Epithelial cell of proximal tubule (primary cell): ENCODE results near the gene STARD7. TPM values are rescaled to one million over a fixed set of nuclear protein-coding genes. Genes with fewer than 3 reads are reported as not detected.
"Not testable (repeated sequence)": the region's sequence is repeated elsewhere in the genome, so short reads cannot be mapped to it uniquely, and the experiment has no call there.

Experiments used
- DNase-seq: peaks from one replicate; pipeline ENCODE4 v3.0.0-alpha.2; 2011; ENCODE audit warnings: low read depth
- H3K4me3 ChIP-seq: 2 replicates; pipeline ENCODE4 v1.5.1; 2011; ENCODE audit warnings: low read depth, mild to moderate bottlenecking, low read length
- total RNA-seq: library from RNA; depleted of rRNA; stranded (reverse); fragments of >200 nt; gene quantifications from 2 replicates; pipeline ENCODE4 v1.2.3, GENCODE V29; 2015
- TF ChIP-seq, protein P1 (sequence below): conservative IDR thresholded peaks from 2 replicates; pipeline ENCODE4 v1.5.1; 2012; ENCODE audit warnings: low read depth, mild to moderate bottlenecking, low read length

Gene STARD7
- total RNA-seq, 1 donor from 2014 or later: 99.2 TPM

DNA sequence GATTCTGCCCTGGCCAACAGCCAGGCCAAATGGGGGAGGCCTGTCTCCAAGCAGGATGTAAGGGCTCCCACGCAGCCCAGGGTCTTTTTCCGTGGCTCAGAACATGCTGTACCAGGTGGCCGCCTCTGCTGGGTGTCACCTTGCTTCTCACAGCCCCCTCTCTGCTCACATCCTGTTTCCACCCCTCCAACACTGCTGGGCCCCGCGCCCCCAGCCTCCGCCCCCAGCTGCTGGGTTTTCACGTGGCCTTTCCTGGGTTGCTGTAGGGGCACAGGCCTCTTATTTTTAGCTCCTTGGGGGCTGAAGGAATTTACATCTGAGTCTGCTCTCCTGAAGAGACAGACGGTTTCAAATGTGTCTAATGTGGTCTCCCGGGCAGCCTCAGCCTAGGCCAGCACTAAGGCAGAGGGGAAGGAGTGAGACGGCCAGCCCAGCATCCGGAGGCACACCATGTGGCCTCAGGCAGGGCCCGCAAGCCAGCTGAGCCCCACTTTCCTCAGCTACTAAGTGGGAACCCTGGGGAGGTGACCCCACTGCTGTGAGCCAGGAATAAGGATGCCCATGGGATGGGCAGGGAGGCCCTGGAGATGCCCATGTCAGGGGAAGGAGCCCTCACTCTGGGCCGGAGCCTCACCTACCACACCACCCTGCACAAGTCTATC is 44.7 kb downstream of the STARD7 start:
- no peak overlapping the region for H3K4me3 ChIP-seq
- DNase-seq: no peak
- TF ChIP-seq, protein P1, sequence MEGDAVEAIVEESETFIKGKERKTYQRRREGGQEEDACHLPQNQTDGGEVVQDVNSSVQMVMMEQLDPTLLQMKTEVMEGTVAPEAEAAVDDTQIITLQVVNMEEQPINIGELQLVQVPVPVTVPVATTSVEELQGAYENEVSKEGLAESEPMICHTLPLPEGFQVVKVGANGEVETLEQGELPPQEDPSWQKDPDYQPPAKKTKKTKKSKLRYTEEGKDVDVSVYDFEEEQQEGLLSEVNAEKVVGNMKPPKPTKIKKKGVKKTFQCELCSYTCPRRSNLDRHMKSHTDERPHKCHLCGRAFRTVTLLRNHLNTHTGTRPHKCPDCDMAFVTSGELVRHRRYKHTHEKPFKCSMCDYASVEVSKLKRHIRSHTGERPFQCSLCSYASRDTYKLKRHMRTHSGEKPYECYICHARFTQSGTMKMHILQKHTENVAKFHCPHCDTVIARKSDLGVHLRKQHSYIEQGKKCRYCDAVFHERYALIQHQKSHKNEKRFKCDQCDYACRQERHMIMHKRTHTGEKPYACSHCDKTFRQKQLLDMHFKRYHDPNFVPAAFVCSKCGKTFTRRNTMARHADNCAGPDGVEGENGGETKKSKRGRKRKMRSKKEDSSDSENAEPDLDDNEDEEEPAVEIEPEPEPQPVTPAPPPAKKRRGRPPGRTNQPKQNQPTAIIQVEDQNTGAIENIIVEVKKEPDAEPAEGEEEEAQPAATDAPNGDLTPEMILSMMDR: no peak

DNA sequence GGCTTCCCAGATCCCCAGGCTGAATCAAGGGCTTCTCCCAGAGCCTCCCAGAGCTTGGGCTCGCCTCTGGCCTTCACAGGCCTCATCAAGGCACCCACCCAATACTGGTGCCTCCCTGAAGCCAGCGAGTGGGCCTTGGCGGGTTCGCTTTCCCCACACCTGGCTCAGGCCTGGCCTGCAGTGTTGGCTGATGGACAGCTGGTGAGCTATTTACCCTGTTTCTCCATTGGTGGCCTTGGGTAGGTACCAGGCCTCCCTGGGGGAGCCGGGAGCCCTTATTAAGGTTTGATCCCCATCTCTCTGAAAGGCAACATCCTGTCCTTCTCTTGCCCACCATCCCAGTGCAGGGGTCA is 45.2 kb downstream of the STARD7 start:
- H3K4me3 ChIP-seq: no peak overlapping the region
- no peak for DNase-seq
- TF ChIP-seq, protein P1: no peak

DNA sequence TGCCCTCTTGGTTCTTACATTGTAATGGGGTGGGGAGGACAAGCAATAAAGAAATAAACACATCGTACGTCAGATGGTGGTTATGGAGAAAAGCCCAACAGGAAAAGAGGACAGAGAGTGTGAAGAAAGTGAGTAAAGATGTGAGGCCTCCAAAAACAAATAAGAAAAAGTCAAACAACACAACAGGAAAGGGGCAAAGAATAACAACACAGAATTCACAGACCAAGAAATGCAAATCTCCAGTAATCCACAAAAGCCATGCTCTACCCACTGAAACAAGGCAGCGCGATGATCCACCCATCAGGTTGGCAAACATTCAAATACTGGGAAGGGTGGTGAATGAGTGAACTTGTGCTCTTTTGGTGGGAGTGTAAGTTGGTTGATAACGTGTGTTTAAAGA is 46.7 kb downstream of the STARD7 start:
- DNase-seq: no peak
- no peak overlapping the region for H3K4me3 ChIP-seq
- TF ChIP-seq, protein P1: no peak

DNA sequence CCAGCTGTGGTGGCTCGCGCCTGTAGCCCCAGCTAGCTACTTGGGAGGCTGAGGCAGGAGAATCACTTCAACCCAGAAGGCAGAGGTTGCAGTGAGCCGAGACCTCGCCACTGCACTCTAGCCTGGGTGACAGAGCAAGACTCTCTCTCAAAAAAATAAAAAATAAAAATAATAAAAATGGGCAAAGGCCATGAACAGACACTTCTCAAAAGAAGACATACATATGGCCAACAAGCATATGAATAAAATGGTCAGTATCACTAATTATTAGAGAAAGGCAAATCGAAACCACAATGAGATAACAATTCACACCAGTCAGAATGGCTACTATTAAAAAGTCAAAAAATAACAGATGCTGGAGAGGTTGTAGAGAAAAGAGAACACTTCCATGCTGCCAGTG is 48.3 kb downstream of the STARD7 start:
- not testable (repeated sequence) for DNase-seq

DNA sequence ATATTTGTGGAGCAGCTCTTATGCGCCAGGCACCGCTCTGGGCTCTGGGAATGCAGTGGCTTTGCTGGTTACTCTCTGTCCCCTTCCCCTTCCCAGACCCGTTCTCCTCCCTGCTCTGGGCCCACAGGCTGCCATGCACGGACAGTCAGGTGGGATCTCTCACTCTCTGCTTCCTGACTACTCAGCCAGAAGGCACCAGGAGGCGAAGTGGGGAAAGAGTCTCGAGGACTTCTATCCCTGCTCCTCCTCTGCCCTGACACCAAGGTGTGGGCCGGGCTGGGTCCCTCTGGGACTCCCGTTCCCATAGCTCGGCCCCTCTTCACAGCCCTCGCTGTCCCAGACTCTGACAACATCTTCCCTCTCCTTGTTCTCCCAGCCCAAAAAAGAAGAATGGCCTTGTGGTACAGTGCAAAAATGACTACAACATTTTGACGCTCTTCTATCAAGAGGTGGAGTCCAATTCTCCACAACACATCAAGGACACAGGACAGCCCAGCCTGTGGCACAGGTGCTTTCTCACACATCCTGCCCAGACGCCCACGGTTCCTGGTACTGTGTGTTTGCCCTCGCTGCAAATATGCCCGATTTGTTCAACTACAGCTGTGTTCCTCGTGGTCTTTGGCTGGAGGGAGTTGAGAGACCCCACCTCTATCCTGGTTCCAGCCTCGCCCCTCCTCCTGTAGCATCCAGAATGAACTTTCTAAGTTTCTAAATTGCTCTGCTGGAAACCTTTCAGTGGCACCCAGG is 49.4 kb downstream of the STARD7 start:
- TF ChIP-seq, protein P1: no peak
- DNase-seq: no peak
- H3K4me3 ChIP-seq: no peak overlapping the region

More for the DNA sequence above, 48.3 kb downstream of the STARD7 start:
- not testable (repeated sequence) for H3K4me3 ChIP-seq

DNA sequence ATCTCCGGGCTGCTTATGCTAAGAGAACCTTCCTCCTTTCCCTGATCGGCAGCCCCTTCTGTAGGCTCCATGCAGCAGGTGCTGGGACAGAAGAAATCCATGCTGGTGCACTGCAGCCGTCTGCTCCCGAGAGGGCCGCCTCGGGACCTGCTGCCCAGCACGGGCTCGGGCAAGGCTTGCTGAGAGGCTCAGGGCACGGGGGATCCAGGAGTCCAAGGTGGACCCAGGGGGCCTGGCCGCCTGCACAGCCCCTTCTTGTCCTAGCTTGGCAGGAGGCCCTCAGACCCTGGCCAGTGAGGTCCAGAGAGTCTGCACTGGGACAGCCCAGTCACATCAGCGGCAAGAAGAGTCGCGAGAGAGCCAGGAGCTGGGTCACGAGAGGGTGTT is 50.1 kb downstream of the STARD7 start:
- TF ChIP-seq, protein P1: no peak
- no peak for DNase-seq
- H3K4me3 ChIP-seq: no peak overlapping the region

DNA sequence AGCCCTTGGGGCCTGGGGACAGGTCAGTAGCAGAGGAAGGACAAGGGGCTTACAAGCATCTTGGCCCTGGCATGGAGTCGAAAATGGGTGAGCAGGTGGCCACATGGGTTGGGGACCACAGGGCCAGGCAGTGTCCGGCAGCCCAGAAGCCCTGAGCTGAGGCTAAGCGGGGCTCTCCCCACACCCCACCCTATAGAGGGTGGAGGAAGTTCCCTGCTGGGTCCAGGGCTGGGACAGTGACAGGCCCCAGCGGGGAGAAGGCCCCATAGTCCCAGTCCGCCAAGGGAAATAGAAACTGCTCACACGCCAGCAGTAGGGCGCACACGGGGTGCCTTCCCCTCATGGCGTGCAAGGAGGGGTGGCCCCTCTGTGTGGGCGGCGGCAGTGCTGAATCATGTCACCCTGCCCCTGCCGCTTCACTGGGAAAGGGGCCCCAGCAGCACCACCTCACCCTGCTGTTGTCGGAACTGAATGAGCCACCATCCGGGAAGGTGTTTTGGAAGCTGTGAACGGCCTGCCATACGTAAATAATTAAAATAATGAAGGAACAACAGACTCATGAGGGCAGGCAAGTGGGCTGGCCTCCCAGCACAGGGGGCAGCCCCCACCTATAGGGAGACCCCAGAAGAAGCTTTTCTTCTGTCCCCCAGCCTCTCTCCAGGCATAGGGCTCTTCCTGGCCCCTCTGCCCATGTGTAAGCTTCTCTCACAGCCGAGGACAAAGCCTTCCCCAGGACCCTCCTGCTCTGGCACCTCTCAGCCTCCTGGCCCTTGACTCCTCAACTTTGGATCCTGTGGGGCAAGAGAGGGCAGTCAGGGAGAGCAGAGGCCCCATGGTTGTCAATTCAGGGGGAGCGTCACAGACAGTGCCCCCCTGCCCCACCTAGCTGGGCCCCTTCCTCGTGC is 50.7 kb downstream of the STARD7 start:
- DNase-seq: no peak
- H3K4me3 ChIP-seq: no peak overlapping the region
- TF ChIP-seq, protein P1: no peak
